ENCODE measurements around the gene KLHL20.

GRCh38 chr1:173824315-173825081 is 109.7 kb downstream of the KLHL20 start, which contains the start of the genes CENPL and DARS2:
- TF ChIP-seq SP2 (CRISPR knock-in tag; IDR thresholded peaks at IDR 0.05), result peak; percentile 13
- no peak for TF ChIP-seq SRY (CRISPR knock-in tag; IDR thresholded peaks at IDR 0.05)
- TF ChIP-seq ZNF276 (CRISPR knock-in tag; IDR thresholded peaks at IDR 0.05; ENCODE audit: low read depth), result no peak
- no peak for TF ChIP-seq NFE2L2 (IDR thresholded peaks at IDR 0.05; ENCODE audit: low read length)
- TF ChIP-seq EP300 (IDR thresholded peaks at IDR 0.05; ENCODE audit: low read depth in 2 of 2, low read length in 2 of 2), result no peak; a peak in 1 of 4 replicates
- no peak for TF ChIP-seq EP300 (CRISPR knock-in tag; IDR thresholded peaks at IDR 0.05; ENCODE audit: borderline replicate concordance)
- TF ChIP-seq NR2C2 (CRISPR knock-in tag; IDR thresholded peaks at IDR 0.05; ENCODE audit: borderline replicate concordance), result peak; percentile 93
- TF ChIP-seq POLR2A (IDR thresholded peaks at IDR 0.05; ENCODE audit: insufficient read depth in 1 of 2, low read depth in 2 of 2, low read length in 2 of 2), result peak; percentile 63 to 80
- no peak for TF ChIP-seq NR3C1 (CRISPR knock-in tag; IDR thresholded peaks at IDR 0.05)
- no peak for TF ChIP-seq ZNF543 (CRISPR knock-in tag; IDR thresholded peaks at IDR 0.05)
- TF ChIP-seq ZBTB39 (CRISPR knock-in tag; IDR thresholded peaks at IDR 0.05), result no peak
- no peak for TF ChIP-seq CTCF (CRISPR knock-in tag; IDR thresholded peaks at IDR 0.05)
- peak; percentile 89; the same call in 1 of the 2 replicates for TF ChIP-seq ZNF335 (CRISPR knock-in tag; IDR thresholded peaks at IDR 0.05)

All from HepG2 (cell line).